Measurements from ENCODE around the gene RAD51B.

RAD51B gene

GRCh38 chr14:68726093-68726695 lies 906.6 kb downstream of the RAD51B start:
- DNase-seq (ENCODE audit: low read depth): no peak

- no peak for DNase-seq (ENCODE audit: low read depth)
Observed at GRCh38 chr14:68727315-68728047, 907.9 kb downstream of the RAD51B start.

- no peak for DNase-seq (ENCODE audit: low read depth)
Observed at GRCh38 chr14:68728342-68729106, 908.9 kb downstream of the RAD51B start.

GRCh38 chr14:68729556-68729955 lies 910.0 kb downstream of the RAD51B start:
- DNase-seq (ENCODE audit: low read depth): no peak

DNA sequence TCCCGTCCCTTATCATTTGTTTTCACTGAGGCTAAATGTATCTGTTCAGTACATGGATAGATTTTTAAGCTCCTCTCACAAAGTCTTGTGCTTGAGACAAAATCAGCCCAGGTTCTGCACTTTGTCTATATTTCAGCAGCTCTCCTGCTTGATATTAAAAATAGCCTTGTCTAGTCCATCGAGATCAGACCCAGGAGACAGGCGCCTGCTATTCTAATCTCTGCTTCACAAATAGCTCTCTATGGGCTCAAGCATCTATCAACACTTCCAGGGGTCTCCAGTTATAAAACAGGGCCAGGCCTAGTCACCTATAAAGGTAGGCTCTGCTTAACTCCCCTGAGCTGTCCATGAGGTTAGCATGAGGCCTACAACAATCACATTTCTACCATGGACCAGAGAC lies 910.8 kb downstream of the RAD51B start:
- DNase-seq (ENCODE audit: low read depth): no peak

GRCh38 chr14:68730811-68731425 lies 911.3 kb downstream of the RAD51B start:
- no peak for DNase-seq (ENCODE audit: low read depth)

DNA sequence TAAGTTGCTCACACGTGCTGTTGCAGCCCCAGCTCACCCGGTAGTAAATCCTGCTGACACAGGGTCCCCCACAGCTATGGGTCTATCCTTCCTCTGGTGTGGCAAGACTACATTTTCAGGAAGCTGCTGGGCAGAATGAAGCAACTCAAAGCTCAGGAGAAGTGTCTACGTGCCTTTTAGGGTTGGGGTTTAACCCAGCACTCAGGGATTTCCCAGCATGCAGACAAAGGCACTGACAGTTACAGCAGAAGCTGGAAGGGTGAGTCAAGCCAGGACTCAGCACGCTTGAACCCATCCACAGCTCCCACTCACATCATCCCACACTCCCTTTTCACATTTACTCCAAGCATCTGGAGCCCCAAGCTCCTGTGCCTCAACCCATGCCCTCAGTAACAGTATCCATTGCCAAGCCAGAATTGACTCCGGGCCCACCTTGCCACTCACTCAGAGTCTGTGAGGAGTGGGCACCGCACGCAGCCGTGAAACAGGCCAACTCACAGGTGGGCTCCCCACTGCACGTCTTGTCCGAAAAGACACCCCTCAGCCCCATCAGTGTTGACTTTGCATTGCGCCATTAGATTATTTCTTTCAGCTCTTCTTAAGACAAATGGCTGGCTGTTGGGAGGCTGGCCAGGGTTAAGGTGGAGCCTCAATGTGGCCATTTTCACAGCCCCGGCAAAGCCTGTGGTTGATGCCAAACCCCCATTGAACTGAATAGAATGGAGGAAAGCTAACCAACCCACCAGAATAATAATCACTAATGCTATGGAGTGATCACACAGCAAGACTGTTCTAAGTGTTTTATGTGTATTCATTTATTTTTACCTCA lies 913.7 kb downstream of the RAD51B start:
- DNase-seq (ENCODE audit: low read depth): no peak

- DNase-seq (ENCODE audit: low read depth): no peak
Observed at GRCh38 chr14:68734231-68734732, 914.7 kb downstream of the RAD51B start.

DNA sequence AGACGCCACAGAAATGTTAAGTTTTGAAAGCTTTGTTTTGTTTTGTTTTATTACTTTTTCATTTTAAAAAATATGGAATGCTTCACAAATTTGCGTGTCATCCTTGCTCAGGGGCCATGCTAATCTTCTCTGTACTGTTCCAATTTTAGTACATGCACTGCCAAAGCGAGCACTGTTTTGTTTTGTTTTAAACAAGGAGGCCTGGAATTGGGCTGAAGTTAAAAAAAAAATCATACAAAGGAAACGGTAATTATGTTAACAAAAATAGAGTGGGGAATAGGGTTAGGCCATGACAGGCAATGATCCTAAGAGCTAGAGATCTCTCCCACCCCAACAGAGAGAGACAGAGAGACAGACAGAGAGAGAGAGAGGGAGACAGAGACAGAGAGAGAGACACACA lies 916.3 kb downstream of the RAD51B start:
- DNase-seq (ENCODE audit: low read depth): no peak

DNA sequence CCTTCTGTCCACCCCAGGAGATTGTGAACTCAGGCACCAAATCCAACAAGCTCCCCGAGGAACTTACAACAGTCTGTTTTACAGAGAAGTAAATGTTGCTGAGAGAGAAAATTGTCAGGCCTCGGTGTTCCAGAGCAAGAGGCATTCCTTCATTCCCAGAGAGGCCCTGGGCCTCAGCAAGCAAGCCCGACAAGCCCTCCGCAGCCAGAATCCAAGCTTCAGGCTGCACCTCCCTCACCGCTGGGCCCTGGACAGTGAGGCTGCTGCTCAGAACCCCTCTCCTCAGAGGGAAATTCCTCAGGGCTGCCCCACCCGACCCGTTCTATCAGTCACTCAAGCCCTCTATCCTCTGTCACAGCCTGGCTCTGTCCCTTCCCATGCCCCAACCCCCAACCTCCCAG lies 916.9 kb downstream of the RAD51B start:
- DNase-seq (ENCODE audit: low read depth): no peak

GRCh38 chr14:68737086-68737485 lies 917.5 kb downstream of the RAD51B start:
- DNase-seq (ENCODE audit: low read depth): no peak

DNA sequence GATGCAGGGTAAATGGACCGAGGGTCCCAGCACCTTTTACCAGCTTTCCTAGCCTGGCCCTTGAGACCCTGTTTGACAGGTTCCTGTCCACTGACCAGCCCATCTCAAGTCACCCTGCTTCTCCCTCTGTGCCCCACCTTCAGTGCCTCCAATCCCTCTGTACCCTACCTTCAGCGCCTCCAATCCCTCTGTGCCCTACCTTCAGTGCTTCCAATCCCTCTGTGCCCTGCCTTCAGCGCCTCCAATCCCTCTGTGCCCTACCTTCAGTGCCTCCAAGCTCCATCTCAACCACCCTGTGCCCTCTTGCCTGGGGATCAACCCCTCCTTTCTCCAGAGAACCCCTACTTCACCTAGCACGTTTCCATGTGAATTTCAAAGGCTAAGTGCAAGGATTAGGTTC lies 919.0 kb downstream of the RAD51B start:
- no peak for DNase-seq (ENCODE audit: low read depth)

DNA sequence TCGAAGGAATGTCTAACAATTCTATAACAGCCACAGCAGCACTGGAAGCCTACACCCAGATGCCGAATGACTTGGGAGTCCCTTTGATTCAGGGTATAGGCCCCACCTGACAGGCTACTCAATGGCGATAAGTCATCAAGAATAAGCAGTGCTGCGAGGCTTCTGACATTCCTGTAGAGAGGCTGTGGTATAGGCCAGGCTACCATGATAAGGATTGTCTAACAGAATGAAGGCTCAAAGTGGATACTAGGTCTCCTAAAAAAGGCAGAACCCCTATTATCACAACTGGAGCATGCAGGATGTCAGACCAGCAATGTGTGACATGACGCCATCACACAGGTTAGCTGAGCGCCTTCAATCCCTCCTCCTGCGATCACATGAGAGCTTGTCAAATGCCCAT lies 920.1 kb downstream of the RAD51B start:
- DNase-seq (ENCODE audit: low read depth): no peak

- no peak for DNase-seq (ENCODE audit: low read depth)
Observed at GRCh38 chr14:68740788-68741476, 921.4 kb downstream of the RAD51B start.

- no peak for DNase-seq (ENCODE audit: low read depth)
Observed at GRCh38 chr14:68741477-68741791, 921.9 kb downstream of the RAD51B start.

DNA sequence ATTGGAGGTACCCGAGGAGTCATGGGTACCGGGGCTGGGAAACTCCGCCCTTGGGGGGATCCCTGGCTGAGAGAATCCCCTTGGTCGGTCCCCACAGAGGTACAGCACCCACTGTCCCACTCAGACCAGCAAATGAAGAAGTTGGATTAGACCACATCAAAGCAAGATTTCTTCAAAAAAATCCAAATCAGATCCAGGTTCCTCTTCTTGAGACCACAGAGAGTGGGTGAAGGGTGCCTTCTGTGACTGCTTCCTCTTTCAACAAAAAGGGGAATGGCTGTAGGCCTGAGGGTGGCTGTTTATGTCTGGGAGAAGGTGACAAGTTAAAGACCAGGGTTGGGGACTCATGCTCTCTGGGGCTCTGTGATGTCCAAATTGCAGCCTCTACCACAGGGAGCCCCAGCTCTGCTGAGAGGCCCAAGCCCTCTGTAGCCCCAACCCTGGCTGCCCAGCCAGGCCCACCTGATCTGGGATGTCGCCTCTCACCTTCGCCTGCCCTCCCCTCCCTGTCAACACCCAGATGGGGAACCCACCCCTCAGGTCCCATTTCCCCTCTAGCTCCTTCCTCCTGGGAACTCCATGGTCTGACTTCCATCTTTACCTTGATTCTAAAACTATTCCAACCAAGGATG lies 922.4 kb downstream of the RAD51B start:
- no peak for DNase-seq (ENCODE audit: low read depth)

- no peak for DNase-seq (ENCODE audit: low read depth)
Observed at GRCh38 chr14:68744613-68745012, 925.0 kb downstream of the RAD51B start.

DNA sequence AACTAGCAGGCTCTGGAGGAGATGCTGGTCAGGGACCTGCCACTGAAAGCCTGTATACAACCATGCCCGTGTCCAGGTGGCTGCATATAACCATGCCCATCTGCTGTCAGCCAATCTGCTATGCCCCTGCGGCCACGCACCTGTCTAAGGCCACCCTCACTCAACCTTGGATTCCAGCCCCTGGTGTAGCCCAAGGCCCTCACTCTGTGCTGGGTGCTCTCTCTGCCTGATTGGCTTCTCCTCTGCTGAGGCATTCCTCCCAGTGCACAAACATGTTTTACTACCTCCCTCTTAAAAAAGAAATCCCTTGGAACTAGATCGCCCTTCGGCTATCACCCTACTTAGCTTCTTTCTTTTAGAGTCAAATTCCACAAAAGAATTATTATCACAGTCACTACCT lies 927.8 kb downstream of the RAD51B start:
- no peak for DNase-seq (ENCODE audit: low read depth)

GRCh38 chr14:68748260-68748659 lies 928.7 kb downstream of the RAD51B start:
- DNase-seq (ENCODE audit: low read depth): no peak

GRCh38 chr14:68748691-68749090 lies 929.1 kb downstream of the RAD51B start:
- no peak for DNase-seq (ENCODE audit: low read depth)

Measured in HS-5 (cell line).